Suprapubic skin (tissue), 4 donors: Measurements from ENCODE around the gene GOLGA8K. TPM values are rescaled to one million over a fixed set of nuclear protein-coding genes. Genes with fewer than 3 reads are reported as not detected.

Experiments used
- total RNA-seq, 4 donors: library from RNA; depleted of rRNA; stranded (reverse); fragments of >200 nt; gene quantifications; one replicate each; pipeline ENCODE4 v1.1.0, GENCODE V29; 2016

The GOLGA8K gene
- total RNA-seq, 4 donors from 2014 or later = 0.76 to 1.6 TPM; not detected in 2

Other genes starting within 250 kb of the GOLGA8K start
- gene GOLGA8O, start 52.3 kb upstream of the GOLGA8K start, total RNA-seq = 1 to 10 TPM in 1 of 4 donors, not detected in 3; 1.5 TPM
- 10 to 100 TPM in 1 of 4 donors, 1 to 10 TPM in 3; 3.0 to 23.3 (median 5.2) TPM for gene GOLGA8N, start 190.2 kb upstream of the GOLGA8K start, total RNA-seq
- gene ARHGAP11A, start 212.2 kb upstream of the GOLGA8K start, total RNA-seq = 1 to 10 TPM; 5.8 to 7.5 (median 6.9) TPM
- gene SCG5, start 238.4 kb upstream of the GOLGA8K start, total RNA-seq = not detected